NCI-H524 treated with DMSO at 0.1 percent for 48 hours (cell line): ENCODE results near the gene MORN1.

Experiments used
- DNase-seq: peaks from one replicate; lab custom pipeline; 2025; lab: John Stamatoyannopoulos, UW

Gene MORN1

GRCh38 chr1:2272686-2273400 lies 118.5 kb downstream of the MORN1 start:
- DNase-seq = no peak

DNA sequence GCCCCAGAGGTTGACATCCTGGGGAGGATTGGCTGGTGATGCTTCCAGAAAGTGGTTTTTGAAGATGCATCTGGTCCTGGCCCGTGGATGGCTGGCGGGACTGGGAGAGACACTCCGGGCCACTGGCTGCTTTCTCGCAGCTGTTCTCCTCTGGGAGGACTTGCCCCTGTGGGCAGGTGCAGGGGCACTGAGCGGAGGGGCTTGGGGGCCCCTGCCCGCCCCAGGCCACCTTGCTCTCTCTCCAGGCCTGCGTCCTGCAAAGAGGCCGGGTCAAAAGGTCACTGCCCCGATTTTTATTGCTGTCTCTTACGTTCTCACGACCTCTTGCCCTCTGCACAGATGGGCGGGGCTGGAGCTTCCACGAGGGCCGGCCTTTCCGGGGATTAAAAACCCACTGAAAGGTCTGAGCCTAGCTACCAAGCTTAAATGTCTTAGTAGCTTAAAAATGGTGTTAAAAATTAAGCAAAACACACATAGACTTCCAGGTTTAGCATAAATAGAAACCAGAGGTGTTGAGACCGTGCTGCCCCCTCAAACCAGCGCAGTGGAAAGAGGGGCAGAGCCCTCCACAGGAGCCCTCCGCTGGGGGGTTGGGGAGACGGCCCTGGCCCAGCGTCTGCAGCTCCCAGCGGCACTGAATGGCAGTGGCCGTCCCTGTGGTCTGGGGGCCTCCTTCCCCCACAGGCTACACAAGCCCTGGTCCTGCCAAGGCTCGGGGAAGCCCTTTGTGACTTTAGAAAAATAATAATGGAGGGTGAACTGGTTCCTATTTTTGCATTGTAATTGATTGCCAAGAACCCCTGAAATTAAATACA lies 119.3 kb downstream of the MORN1 start:
- DNase-seq = no peak
